Activated naive CD4-positive, alpha-beta T cell treated with anti-CD3 and anti-CD28 coated beads for 36 hours (primary cell): ENCODE results near the gene ACOX3. TPM values are rescaled to one million over a fixed set of nuclear protein-coding genes. Genes with fewer than 3 reads are reported as not detected.

ENCODE experiments used
- CTCF ChIA-PET: fragments of 350-600 bp; sonication (Branson Sonifier 250); formaldehyde crosslinking; loops from one replicate; lab custom pipeline; 2021; ENCODE audit warnings: antibody characterized with exemption; lab: Charles Lee
- DNase-seq: peaks from one replicate; pipeline ENCODE4 v3.0.0-alpha.2; 2020
- H3K27ac Mint-ChIP-seq: one replicate; pipeline ENCODE4 v1.8.0; 2021; ENCODE audit warnings: mild to moderate bottlenecking, mixed read lengths
- H3K27me3 Mint-ChIP-seq: one replicate; pipeline ENCODE4 v1.8.0; 2021; ENCODE audit warnings: low read depth, mixed read lengths
- H3K36me3 Mint-ChIP-seq: one replicate; pipeline ENCODE4 v1.8.0; 2021; ENCODE audit warnings: low read depth, mixed read lengths
- H3K4me1 Mint-ChIP-seq: one replicate; pipeline ENCODE4 v1.8.0; 2021; ENCODE audit warnings: low read depth, mixed read lengths
- H3K4me3 Mint-ChIP-seq: one replicate; pipeline ENCODE4 v1.8.0; 2021; ENCODE audit warnings: mild to moderate bottlenecking, moderate library complexity, mixed read lengths
- H3K9me3 Mint-ChIP-seq: one replicate; pipeline ENCODE4 v1.8.0; 2021; ENCODE audit warnings: mixed read lengths
- intact Hi-C: fragments of 100-400 bp; cut with micrococcal nuclease; formaldehyde crosslinking; loops from one replicate; pipeline ENCODE4 v1.15.1; 2023
- total RNA-seq, 2 experiments: library from RNA; stranded (reverse); gene quantifications; one replicate each; pipeline ENCODE4 v1.2.3, GENCODE V29; 2021

The ACOX3 gene
- total RNA-seq, 2 experiments from 2014 or later = 11.9 to 13.3 TPM

DNA sequence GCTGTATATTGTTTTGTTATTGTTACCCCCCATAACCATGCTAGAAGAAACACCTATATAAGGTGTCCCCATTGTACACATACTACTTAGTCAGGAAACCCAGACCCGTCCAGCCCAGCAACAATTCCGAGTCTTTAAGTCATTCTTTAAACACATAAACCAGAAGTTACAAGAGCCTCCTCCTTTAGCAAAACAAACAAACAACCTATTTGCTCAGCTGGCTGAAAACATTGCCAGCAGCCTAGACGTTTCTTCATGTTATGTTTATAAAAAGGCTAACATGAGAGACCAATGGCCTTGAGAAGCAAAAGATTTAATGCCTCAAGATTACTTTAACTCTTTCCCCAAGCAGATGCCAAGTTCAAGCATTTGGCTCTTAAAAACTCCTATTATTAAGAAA is 1.4 kb downstream of the ACOX3 start:
- Mint-ChIP-seq H3K4me1 (peaks cover 72% of the 10 kb centered on the region), H3K4me3 (peak overlapping the region; percentile 17), H3K27ac (no peak overlapping the region), H3K27me3 (no peaks in the 10 kb centered on the region), H3K9me3 (no peaks in the 10 kb centered on the region), H3K36me3 (peaks cover 7% of the 10 kb centered on the region)
- intact Hi-C loops = no loop called here
- CTCF ChIA-PET = interaction anchor here (0.7 kb wide), 1 partner anchor 172 kb away, joined by 3 read pairs; no protein-coding TSS in a partner anchor
- DNase-seq = no peak

DNA sequence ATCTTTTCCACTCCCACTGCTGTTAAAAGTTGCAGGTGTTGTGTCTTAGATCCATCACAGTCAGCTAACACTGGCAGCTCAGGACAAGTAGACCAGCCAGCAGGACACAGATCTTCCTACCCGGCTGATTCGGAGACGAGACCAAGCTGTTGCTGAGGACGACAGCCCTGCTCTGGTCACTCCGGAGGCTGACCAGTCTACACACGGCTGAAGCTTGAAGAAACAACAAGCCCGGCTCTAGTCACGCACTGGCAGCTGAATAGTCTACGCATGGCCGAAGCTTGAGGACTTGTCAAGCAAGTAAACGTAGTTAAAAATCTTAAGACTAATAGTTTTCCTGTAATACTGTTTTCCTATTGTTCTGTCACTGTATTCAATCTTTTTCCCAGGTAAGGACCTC is 1.8 kb downstream of the ACOX3 start:
- intact Hi-C loops = no loop called here
- CTCF ChIA-PET = no interaction called here
- Mint-ChIP-seq H3K27me3 (no peaks in the 10 kb centered on the region), H3K36me3 (peaks cover 7% of the 10 kb centered on the region), H3K27ac (no peak overlapping the region), H3K4me3 (peak overlapping the region; percentile 17), H3K4me1 (peaks cover 70% of the 10 kb centered on the region), H3K9me3 (no peaks in the 10 kb centered on the region)
- DNase-seq = no peak

DNA sequence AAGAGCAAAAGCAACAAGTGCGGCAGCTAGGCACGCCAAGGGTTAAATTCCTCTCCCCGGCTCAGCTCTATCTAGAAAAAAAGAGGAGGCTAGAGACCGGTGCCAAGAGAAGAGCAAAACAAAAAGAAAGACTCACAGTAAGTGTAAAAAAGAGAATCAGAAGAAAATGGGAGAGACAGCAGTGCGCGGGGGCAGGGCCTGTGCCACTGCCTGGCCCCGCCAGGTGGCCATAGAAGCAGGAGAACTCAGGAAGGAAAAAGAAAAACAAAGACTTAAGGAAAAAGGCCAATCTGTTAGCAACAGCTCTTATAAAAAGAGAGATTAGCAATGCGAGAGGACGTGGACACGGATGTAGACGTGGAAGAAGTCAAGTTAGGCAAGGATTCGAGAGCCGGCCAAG is 3.2 kb downstream of the ACOX3 start:
- Mint-ChIP-seq H3K27ac (no peak overlapping the region), H3K36me3 (peaks cover 5% of the 10 kb centered on the region), H3K9me3 (no peaks in the 10 kb centered on the region), H3K27me3 (no peaks in the 10 kb centered on the region), H3K4me1 (peaks cover 58% of the 10 kb centered on the region), H3K4me3 (peak overlapping the region; percentile 8)
- DNase-seq = no peak
- intact Hi-C loops = no loop called here
- CTCF ChIA-PET = no interaction called here

DNA sequence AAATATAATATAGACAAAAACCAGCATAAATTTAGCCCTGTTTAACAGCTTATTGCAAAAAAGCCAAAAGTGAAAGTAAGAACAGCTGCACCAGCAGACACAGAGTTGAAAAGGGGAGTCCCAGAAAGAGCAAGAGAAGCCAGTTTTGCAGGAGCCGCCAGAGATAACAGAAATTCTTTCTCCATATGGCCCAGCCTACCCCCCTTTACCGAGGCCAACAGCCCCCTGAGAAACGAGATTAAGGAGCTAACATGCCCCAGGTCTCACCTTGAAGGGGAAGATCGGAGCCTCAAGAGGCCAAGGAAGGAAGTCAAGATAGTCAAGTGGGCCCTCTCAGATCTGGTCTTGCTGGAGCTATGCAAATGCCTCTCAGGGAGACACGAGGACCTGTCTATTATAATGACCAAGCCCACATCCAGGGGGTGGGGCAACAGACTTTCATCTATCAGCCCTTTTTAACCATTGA is 4.8 kb downstream of the ACOX3 start:
- Mint-ChIP-seq H3K9me3 (no peaks in the 10 kb centered on the region), H3K4me1 (peaks cover 46% of the 10 kb centered on the region), H3K27me3 (no peaks in the 10 kb centered on the region), H3K36me3 (peaks cover 5% of the 10 kb centered on the region), H3K4me3 (peak overlapping the region; percentile 68), H3K27ac (peak overlapping the region; percentile 80)
- DNase-seq = peak; percentile 70
- intact Hi-C loops = no loop called here
- CTCF ChIA-PET = interaction anchor here (0.7 to 1.0 kb wide), 4 partner anchors 16 to 168 kb away, joined by 3 to 5 read pairs (median 4); no protein-coding TSS in a partner anchor

DNA sequence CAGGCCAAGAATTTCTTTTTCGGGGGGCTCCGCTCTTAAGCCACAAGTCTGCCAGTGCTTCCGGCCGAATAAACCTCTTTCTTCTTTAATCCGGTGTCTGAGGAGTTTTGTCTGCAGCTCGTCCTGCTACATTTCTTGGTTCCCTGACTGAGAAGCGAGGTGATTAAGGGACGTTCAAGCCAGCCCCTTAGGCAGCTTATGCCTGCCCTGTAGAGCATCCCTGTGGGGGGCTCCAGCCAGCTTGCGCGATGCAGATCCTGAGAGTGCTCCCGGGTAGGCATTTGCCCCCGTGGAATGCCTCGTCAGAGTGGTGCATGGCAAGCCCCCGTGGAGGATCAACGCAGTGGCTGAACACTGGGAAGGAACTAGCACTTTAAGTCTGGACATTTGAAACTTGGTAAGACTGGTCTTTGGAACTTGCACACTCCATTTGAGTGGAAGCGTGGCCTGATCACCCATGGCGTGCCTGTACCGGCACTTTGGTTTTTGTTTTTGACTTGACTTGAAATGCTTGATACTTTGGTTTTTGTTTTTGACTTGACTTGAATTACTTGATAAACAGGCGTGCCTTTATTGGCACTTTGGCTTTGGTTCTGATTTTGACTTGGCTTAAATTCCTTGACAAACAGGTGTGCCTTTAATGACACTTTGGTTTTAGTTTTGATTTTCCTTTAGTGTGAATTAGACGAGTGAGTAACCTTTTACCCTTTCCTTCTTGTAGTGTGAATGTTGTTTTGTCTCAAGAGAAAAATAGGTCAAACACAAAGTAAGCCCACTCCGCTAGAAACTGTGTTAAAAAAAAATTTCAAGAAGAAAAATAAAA is 6.1 kb downstream of the ACOX3 start:
- intact Hi-C loops = no loop called here
- peaks cover 40% of the 10 kb centered on the region for H3K4me1 Mint-ChIP-seq
- CTCF ChIA-PET = no interaction called here
- no peaks in the 10 kb centered on the region for H3K9me3 Mint-ChIP-seq
- H3K4me3 Mint-ChIP-seq = peak overlapping the region; percentile 14
- H3K36me3 Mint-ChIP-seq = peaks cover 2% of the 10 kb centered on the region
- peak overlapping the region; percentile 51 for H3K27ac Mint-ChIP-seq
- no peak for DNase-seq
- H3K27me3 Mint-ChIP-seq = no peaks in the 10 kb centered on the region

DNA sequence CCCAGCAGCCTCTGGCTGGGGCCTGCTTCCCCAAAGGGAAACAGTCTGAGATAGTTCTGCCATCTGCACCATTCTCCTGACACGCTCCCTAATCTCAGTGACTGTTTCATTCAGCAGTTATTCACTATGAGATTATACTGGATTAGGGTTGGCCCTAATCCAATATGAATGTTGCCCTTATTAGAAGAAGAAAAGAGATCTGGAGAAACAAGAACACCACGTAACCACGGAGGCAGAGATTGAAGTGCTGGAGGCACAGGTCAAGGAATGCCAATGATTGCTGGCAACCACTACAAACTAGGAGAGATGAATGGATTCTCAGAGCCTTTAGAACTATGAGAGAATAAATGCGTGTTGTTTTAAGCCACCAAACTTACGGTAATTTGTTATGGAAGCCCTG is 7.4 kb downstream of the ACOX3 start:
- no peak for DNase-seq
- no peak overlapping the region for H3K27ac Mint-ChIP-seq
- intact Hi-C loops = no loop called here
- CTCF ChIA-PET = no interaction called here
- H3K36me3 Mint-ChIP-seq = peaks cover 2% of the 10 kb centered on the region
- H3K9me3 Mint-ChIP-seq = no peaks in the 10 kb centered on the region
- no peak overlapping the region for H3K4me3 Mint-ChIP-seq
- no peaks in the 10 kb centered on the region for H3K27me3 Mint-ChIP-seq
- peaks cover 39% of the 10 kb centered on the region for H3K4me1 Mint-ChIP-seq

DNA sequence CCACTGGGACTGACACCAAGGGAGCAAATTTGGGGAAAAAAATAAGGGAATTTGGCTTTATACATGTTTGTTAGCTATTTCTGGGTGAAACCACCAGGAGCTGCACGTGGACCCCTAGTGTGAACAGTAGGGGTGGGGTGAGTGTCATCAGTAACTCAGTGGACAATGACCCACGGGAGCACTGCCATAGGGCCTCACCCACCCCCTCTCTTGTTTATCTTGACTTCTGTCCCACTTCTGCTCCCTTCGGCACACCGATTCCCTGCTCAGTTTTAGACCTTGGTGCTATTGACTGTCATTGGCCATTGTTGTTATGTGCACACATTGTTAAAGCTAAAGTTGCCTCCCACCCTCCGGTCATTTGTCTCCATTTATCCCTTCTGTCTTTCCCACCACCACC is 9.0 kb downstream of the ACOX3 start:
- no peak overlapping the region for H3K27ac Mint-ChIP-seq
- DNase-seq = no peak
- CTCF ChIA-PET = no interaction called here
- H3K27me3 Mint-ChIP-seq = no peaks in the 10 kb centered on the region
- intact Hi-C loops = no loop called here
- peaks cover 38% of the 10 kb centered on the region for H3K4me1 Mint-ChIP-seq
- no peak overlapping the region for H3K4me3 Mint-ChIP-seq
- peaks cover 2% of the 10 kb centered on the region for H3K36me3 Mint-ChIP-seq
- H3K9me3 Mint-ChIP-seq = no peaks in the 10 kb centered on the region

DNA sequence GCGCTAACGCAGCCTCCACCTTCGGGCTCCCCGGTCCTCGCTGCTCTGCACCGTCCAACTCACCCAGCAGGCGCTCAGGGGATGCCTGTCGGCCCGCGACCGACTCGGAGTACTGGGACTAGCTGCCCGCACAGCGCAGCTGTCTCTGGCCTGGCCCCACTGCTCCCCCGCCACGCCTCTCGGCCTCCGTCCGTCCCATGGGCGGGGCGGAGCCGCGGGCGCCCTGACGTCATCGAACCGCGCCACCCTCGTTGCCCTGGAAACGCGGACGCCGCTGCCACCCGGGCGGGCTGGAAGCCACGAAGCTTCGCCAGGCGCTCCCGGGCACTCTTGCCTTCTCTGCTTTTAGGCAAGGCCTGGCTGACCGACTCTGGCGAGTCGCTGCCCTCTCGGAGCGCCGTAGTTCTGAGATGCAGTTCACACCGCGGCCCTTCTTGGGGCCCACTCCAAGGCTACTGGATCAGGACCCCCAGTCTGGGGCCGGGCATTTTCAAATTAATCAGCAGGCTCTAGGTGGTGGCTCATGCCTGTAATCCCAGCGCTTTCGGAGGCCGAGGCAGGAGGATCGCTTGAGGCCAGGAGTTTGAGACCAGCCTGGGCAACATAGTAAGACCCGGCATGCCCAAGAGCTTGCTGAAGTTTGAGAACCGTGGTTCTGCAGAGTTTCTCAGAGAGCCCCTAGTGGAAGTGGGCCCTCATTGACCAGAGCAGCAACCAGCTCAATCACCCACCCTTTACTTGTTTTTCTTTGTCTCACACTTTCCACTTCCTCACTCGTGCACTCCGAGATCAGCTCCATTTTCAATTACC is 12.0 kb downstream of the ACOX3 start:
- Mint-ChIP-seq H3K4me3 (peak overlapping the region; percentile 95), H3K4me1 (peaks cover 25% of the 10 kb centered on the region), H3K9me3 (no peaks in the 10 kb centered on the region), H3K36me3 (no peaks in the 10 kb centered on the region), H3K27ac (peak overlapping the region; percentile 58), H3K27me3 (no peaks in the 10 kb centered on the region)
- DNase-seq = peak; percentile 87
- CTCF ChIA-PET = interaction anchor here (0.9 to 1.0 kb wide), 2 partner anchors 12 to 200 kb away, joined by 3 read pairs; no protein-coding TSS in a partner anchor
- intact Hi-C loops = loop anchor here (1.0 kb wide), 1 partner anchor 12 kb away; the partner anchor contains the start of genes ACOX3 and TRMT44

DNA sequence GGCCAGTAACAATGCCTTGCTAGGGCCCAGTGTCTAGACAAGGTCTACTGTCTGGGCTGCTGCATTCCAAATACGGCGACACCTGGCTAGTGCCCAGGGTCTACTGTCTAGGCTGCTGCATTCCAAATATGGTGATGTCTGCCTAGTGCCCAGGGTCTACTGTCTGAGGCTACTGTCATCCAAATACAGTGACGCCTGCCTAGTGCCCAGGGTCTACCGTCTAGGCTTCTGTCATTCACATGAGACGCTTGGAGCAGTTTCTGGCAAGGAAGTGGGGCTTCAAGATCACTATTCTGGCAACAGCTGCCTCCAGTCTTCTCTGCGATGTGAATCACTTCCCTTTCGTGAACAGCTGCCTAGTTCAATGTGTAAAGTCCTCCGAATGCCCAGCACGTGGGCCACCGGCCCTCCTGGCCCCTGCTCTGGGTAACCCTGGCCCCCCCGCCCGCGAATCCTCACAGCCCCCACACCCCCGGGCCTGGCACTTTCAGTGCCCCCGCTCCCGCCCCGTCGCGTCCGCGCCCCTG is 12.7 kb downstream of the ACOX3 start:
- peak overlapping the region; percentile 95 for H3K4me3 Mint-ChIP-seq
- no peak overlapping the region for H3K27ac Mint-ChIP-seq
- intact Hi-C loops = loop anchor here (1.0 kb wide), 1 partner anchor 12 kb away; the partner anchor contains the start of genes ACOX3 and TRMT44
- no peaks in the 10 kb centered on the region for H3K9me3 Mint-ChIP-seq
- peaks cover 22% of the 10 kb centered on the region for H3K4me1 Mint-ChIP-seq
- H3K27me3 Mint-ChIP-seq = no peaks in the 10 kb centered on the region
- CTCF ChIA-PET = no interaction called here
- no peaks in the 10 kb centered on the region for H3K36me3 Mint-ChIP-seq
- no peak for DNase-seq

DNA sequence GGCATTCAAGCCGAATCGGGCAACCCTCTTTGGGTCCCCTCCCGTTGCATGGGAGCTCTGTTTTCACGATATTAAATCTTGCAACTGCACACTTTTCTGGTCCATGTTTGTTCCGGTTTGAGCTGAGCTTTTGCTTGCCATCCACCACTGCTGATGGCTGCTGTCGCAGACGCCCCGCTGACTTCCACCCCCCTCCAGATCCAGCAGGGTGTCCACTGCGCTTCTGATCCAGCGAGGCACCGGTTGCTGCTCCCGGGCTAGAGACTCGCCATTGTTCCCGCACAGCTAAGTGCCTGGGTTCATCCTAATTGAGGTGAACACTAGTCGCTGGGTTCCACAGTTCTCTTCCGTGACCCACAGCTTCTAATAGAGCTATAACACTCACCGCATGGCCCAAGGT is 13.3 kb downstream of the ACOX3 start:
- Mint-ChIP-seq H3K27ac (no peak overlapping the region), H3K9me3 (no peaks in the 10 kb centered on the region), H3K4me1 (peaks cover 22% of the 10 kb centered on the region), H3K36me3 (no peaks in the 10 kb centered on the region), H3K27me3 (no peaks in the 10 kb centered on the region), H3K4me3 (peak overlapping the region; percentile 95)
- DNase-seq = no peak
- intact Hi-C loops = no loop called here
- CTCF ChIA-PET = no interaction called here

DNA sequence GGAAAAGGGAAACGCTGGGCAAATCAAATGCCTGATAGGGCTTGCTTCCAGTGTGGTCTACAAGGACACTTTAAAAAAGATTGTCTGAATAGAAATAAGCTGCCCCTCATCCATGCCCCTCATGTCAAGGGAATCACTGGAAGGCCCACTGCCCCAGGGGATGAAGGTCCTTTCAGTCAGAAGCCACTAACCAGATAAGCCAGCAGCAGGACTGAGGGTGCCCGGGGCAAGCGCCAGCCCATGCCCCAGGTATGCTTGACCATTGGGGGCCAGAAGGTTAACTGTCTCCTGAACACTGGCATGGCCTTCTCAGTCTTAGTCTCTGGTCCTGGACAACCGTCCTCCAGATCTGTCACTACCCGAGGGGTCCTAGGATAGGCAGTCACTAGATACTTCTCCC is 17.7 kb downstream of the ACOX3 start:
- CTCF ChIA-PET = no interaction called here
- no peak for DNase-seq
- Mint-ChIP-seq H3K9me3 (no peaks in the 10 kb centered on the region), H3K27ac (no peak overlapping the region), H3K4me3 (no peak overlapping the region), H3K4me1 (peaks cover 30% of the 10 kb centered on the region), H3K27me3 (no peaks in the 10 kb centered on the region), H3K36me3 (no peaks in the 10 kb centered on the region)
- intact Hi-C loops = no loop called here

DNA sequence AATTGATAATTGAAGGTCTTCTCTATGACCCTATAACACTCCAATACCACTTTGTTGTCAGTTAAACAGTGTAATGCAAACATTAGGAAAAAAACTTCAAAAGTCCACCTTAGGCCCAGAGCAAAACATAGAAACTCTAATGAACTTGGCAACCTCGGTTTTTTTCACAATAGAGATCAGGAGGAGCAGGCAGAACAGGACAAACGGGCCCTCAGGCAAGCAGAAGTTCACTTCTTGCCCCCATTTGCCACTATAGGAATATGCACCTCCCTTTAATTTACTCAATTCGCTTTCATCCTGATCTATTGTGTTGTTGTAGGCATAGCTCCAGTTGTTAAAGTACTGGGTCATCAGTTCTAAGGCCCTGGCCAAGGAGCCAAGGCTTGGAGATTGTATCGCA is 18.2 kb downstream of the ACOX3 start:
- no peak overlapping the region for H3K27ac Mint-ChIP-seq
- H3K4me1 Mint-ChIP-seq = peaks cover 29% of the 10 kb centered on the region
- intact Hi-C loops = no loop called here
- H3K9me3 Mint-ChIP-seq = no peaks in the 10 kb centered on the region
- no peaks in the 10 kb centered on the region for H3K27me3 Mint-ChIP-seq
- DNase-seq = no peak
- no peaks in the 10 kb centered on the region for H3K36me3 Mint-ChIP-seq
- CTCF ChIA-PET = no interaction called here
- H3K4me3 Mint-ChIP-seq = no peak overlapping the region
